Skeletal muscle tissue (tissue), 4 donors: Measurements from ENCODE around the gene CHGA. TPM values are rescaled to one million over a fixed set of nuclear protein-coding genes. Genes with fewer than 3 reads are reported as not detected.

ENCODE experiments used
- H3K27ac ChIP-seq: one replicate; pipeline ENCODE4 v1.7.0; 2013; ENCODE audit warnings: mild to moderate bottlenecking, low read depth, low read length, inconsistent platforms
- H3K27me3 ChIP-seq, 3 donors: one replicate each; pipeline ENCODE4 v1.7.0; 2013; ENCODE audit warnings: low read length in 3 of 3; ENCODE audit not compliant: control insufficient read depth in 3 of 3, insufficient read depth in 3 of 3
- H3K36me3 ChIP-seq, 3 donors: one replicate each; pipeline ENCODE4 v1.7.0; 2013; ENCODE audit warnings: low read length in 3 of 3; ENCODE audit not compliant: control insufficient read depth in 3 of 3, insufficient read depth in 3 of 3
- H3K4me1 ChIP-seq, 3 donors: one replicate each; pipeline ENCODE4 v1.7.0; 2013; ENCODE audit warnings: low read length in 3 of 3, mild to moderate bottlenecking in 3 of 3; ENCODE audit not compliant: control insufficient read depth in 3 of 3, insufficient read depth in 3 of 3
- H3K4me3 ChIP-seq, 3 donors: one replicate each; pipeline ENCODE4 v1.7.0; 2013; ENCODE audit warnings: low read length in 3 of 3
- H3K9ac ChIP-seq, 3 donors: one replicate each; pipeline ENCODE4 v1.7.0; 2013; ENCODE audit warnings: low read length in 3 of 3, mild to moderate bottlenecking in 3 of 3, moderate library complexity in 2 of 3, low read depth in 1 of 3
- H3K9me3 ChIP-seq, 3 donors: one replicate each; pipeline ENCODE4 v1.7.0; 2013; ENCODE audit warnings: low read length in 3 of 3; ENCODE audit not compliant: control insufficient read depth in 3 of 3
- total RNA-seq: library from RNA; depleted of rRNA; stranded (reverse); fragments of >200 nt; gene quantifications from one replicate; pipeline ENCODE4 v1.2.3, GENCODE V29; 2014
- donor health status: Osteomylitis.

Gene CHGA
- total RNA-seq, 1 donor from 2014 or later, result 0.52 TPM

DNA sequence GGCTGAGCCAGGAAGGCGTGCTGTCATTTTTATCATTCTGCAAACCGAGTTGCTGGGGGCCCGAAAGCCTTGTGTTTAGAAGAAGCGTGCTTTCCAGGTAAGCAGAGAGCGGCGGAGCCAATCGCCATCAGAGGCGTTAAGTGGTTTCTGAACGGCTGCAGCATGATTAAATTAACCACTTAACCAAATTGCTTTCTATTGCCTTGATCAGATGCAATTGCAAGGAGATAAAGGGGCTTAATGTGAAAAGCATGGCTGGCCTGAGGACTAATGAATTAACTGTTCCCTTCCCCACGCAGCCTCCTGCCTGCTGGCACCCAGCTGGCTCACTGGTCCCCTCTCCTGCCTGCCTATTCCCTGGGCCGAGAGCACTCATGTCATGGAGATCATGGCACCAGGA, 36.6 kb upstream of the CHGA start:
- H3K36me3 ChIP-seq, result no peaks in the 10 kb centered on the region
- no peak overlapping the region for H3K27ac ChIP-seq
- H3K27me3 ChIP-seq, result peaks cover 0 to 22% (median 3%) of the 10 kb centered on the region in 3 donors
- no peak overlapping the region for H3K4me3 ChIP-seq
- H3K9ac ChIP-seq, result no peak overlapping the region
- peaks cover 0 to under 1% (median 0%) of the 10 kb centered on the region in 3 donors for H3K4me1 ChIP-seq
- peaks cover 0 to 3% (median 0%) of the 10 kb centered on the region in 3 donors for H3K9me3 ChIP-seq

- H3K27me3 ChIP-seq, result peaks cover 0 to 17% (median 0%) of the 10 kb centered on the region in 3 donors
- peaks cover 0 to 3% (median 0%) of the 10 kb centered on the region in 3 donors for H3K9me3 ChIP-seq
- no peak overlapping the region for H3K4me3 ChIP-seq
- H3K4me1 ChIP-seq, result peaks cover 0 to 3% (median 0%) of the 10 kb centered on the region in 3 donors
- no peak overlapping the region for H3K27ac ChIP-seq
- H3K36me3 ChIP-seq, result no peaks in the 10 kb centered on the region
- no peak overlapping the region for H3K9ac ChIP-seq
These were observed 35.8 kb upstream of the CHGA start for GRCh38 chr14:92887157-92887556.

DNA sequence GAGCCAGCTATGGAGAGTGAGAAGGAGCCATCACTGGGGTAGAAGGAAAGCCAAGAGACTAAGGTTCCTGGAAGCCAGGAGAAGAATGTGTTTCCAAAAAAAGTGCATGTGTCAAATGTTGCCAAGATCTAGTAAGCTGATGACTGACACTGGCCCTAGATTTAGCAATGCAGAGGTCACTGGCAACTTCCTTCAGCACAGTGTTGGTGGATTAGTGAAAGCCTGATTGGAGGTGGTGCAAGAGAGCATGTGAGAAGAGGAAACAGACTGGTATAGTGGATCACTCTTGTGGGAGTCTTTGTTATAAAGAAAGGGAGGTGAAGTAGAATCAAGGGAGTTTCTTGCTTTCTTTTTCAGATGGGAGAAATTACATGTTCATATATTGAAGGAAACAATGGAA, 34.1 kb upstream of the CHGA start:
- Histone ChIP-seq H3K27ac (no peak overlapping the region), H3K36me3 (no peaks in the 10 kb centered on the region), H3K27me3 (peaks cover 0 to 17% (median 0%) of the 10 kb centered on the region in 3 donors), H3K9me3 (peaks cover 2 to 4% (median 4%) of the 10 kb centered on the region in 3 donors), H3K9ac (no peak overlapping the region), H3K4me1 (peaks cover 0 to 3% (median 0%) of the 10 kb centered on the region in 3 donors), H3K4me3 (no peak overlapping the region)

DNA sequence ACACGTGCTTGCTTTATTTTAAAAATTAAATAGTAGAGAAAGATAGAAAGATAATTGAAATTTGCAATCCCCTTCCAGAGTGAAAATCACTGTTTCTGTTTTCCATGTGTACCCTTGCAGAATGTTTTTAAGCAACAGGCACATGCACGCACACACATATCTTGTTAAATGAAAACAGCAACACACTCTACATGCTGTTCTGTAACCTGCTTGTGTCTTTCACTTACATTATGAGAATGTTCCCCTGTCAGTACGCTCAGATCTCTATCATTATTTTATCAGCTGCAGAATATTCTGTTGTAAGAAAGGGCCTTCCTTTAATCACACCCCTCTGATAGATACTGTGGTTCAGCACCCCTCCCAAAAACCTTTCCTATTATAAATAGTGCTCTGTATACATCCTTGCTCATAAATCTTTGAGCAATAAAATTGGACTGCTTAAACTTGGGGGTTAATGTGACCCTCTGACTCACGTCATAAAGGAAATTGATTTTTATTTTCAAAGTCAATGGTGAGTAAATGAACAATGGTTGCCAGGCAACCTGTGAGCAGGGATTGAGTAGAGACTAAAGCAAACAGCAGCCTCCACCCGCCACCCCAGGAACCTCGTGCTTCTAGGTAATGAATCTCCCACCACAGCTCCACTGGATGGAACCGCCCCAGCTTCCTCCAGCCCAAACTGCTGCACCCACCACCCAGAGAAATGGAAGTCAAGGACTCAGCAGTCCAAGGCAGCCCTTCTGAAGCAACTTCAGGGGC, 31.9 kb upstream of the CHGA start:
- H3K4me3 ChIP-seq, result no peak overlapping the region
- H3K36me3 ChIP-seq, result no peaks in the 10 kb centered on the region
- no peak overlapping the region for H3K9ac ChIP-seq
- peaks cover 0 to 3% (median 0%) of the 10 kb centered on the region in 3 donors for H3K4me1 ChIP-seq
- no peak overlapping the region for H3K27ac ChIP-seq
- peaks cover 0 to 11% (median 0%) of the 10 kb centered on the region in 3 donors for H3K27me3 ChIP-seq
- peaks cover 4 to 5% (median 4%) of the 10 kb centered on the region in 3 donors for H3K9me3 ChIP-seq

GRCh38 chr14:92892589-92892988, 30.4 kb upstream of the CHGA start:
- Histone ChIP-seq H3K9me3 (peaks cover 4 to 5% (median 4%) of the 10 kb centered on the region in 3 donors), H3K27me3 (peaks cover 0 to 6% (median 3%) of the 10 kb centered on the region in 3 donors), H3K36me3 (no peaks in the 10 kb centered on the region), H3K9ac (no peak overlapping the region), H3K27ac (no peak overlapping the region), H3K4me3 (no peak overlapping the region), H3K4me1 (peaks cover 0 to 3% (median 0%) of the 10 kb centered on the region in 3 donors)

DNA sequence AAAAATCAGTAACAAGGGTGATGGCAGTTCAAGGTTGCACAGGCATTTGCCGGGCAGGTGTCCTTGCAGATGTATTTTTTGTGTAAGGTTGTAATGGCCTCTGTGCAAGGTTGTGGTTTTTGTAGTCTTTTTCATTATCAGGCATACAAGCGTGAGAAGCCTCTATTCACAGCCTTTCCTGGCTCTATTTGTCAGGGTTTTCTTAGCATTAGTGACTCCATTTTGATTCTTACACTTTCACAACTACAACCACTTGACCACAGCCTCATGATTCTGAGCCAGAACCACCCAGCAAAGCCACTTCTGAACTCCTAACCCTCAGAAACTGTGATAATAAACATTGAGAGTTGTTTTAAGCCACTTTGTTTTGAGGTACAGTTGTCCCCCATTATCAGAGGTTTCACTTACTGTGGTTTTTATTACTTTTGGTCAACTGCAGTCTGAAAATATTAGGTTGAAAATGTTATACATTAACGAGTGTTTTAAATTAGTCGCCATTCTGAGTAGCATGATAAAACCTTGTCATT, 27.5 kb upstream of the CHGA start:
- H3K9ac ChIP-seq, result no peak overlapping the region
- H3K27me3 ChIP-seq, result peaks cover 3 to 10% (median 6%) of the 10 kb centered on the region in 3 donors
- H3K4me3 ChIP-seq, result no peak overlapping the region
- no peak overlapping the region for H3K27ac ChIP-seq
- peaks cover 0 to 3% (median 0%) of the 10 kb centered on the region in 3 donors for H3K4me1 ChIP-seq
- peaks cover 2 to 5% (median 4%) of the 10 kb centered on the region in 3 donors for H3K9me3 ChIP-seq
- H3K36me3 ChIP-seq, result no peaks in the 10 kb centered on the region

- Histone ChIP-seq H3K36me3 (no peaks in the 10 kb centered on the region), H3K9me3 (peaks cover 0 to 4% (median 2%) of the 10 kb centered on the region in 3 donors), H3K27me3 (peaks cover 12 to 24% (median 13%) of the 10 kb centered on the region in 3 donors)
These were observed 24.9 kb upstream of the CHGA start for GRCh38 chr14:92897922-92898565.

DNA sequence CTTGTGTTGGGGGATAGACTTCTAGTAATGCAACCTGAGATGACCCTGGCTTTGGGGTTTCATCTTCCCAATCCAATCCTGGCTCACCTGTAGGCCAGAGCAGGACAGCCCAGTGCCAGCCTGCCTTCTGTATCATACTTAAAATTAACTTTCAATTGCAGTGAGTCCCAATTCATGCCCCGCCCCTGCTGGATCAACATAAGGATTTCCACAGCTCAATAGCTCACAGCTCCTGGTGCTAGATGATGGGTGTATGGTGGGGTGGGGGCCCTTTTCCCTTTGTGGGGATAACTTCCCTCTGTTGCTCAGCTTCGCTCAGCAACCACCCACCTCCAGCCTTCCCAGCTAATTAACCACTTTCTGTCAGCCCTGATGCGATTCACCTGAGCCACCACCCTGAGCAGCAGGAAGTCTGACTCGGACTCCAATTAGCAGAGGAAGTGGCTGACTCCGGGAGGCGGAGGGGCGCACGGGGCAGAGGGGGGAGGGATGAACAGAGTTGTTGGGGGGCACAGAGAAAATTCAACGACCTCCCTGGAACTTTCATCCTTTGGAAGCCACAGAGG, 24.3 kb upstream of the CHGA start:
- H3K36me3 ChIP-seq, result no peaks in the 10 kb centered on the region
- H3K9ac ChIP-seq, result no peak overlapping the region
- no peak overlapping the region for H3K27ac ChIP-seq
- no peaks in the 10 kb centered on the region for H3K4me1 ChIP-seq
- peaks cover 17 to 24% (median 18%) of the 10 kb centered on the region in 3 donors for H3K27me3 ChIP-seq
- peaks cover 0 to 3% (median 0%) of the 10 kb centered on the region in 3 donors for H3K9me3 ChIP-seq
- H3K4me3 ChIP-seq, result no peak overlapping the region

More at GRCh38 chr14:92897922-92898565, 24.9 kb upstream of the CHGA start:
- no peaks in the 10 kb centered on the region for H3K4me1 ChIP-seq
- H3K27ac ChIP-seq, result no peak overlapping the region
- H3K9ac ChIP-seq, result no peak overlapping the region
- no peak overlapping the region for H3K4me3 ChIP-seq

- peaks cover 20 to 31% (median 22%) of the 10 kb centered on the region in 3 donors for H3K27me3 ChIP-seq
- H3K4me1 ChIP-seq, result no peaks in the 10 kb centered on the region
- H3K27ac ChIP-seq, result no peak overlapping the region
- H3K9ac ChIP-seq, result no peak overlapping the region
- H3K36me3 ChIP-seq, result no peaks in the 10 kb centered on the region
- H3K9me3 ChIP-seq, result no peaks in the 10 kb centered on the region
- no peak overlapping the region for H3K4me3 ChIP-seq
These were observed 22.3 kb upstream of the CHGA start for GRCh38 chr14:92900660-92901059.
